GM18511 (cell line): ENCODE measurements around the gene KIRREL3.
A peak's percentile ranks its signal among the peaks of the same experiment; 100 is the strongest.
"Not testable (repeated sequence)": the region's sequence is repeated elsewhere in the genome, so short reads cannot be mapped to it uniquely, and the experiment has no call there.

ENCODE experiments used
- ATAC-seq: cut with Tn5 transposase; IDR thresholded peaks from one replicate; pipeline ENCODE4 v1.9.1; 2021; ENCODE audit warnings: mild to moderate bottlenecking, moderate library complexity; ENCODE audit not compliant: unreplicated experiment

KIRREL3 gene

DNA sequence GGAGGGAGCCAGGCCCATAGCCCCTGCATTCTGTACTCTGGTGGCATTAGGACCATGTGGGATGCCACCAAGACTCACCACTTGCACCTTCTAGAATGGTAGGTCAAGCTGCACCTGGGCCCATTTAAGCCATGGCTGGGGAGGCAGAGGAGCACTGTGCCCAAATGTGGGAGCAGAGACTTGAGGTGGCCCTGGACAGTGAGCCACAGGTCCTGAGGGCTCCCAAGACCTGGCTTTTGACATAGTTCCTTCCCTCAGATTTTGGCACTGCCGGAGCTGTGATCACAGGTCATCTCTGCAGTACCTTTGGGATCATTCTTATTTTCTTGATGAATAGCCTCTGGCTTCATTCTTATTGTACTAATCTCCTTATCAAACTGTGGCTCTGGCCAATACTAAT, 601.8 kb downstream of the KIRREL3 start:
- ATAC-seq: no peak

- ATAC-seq: no peak
Observed at GRCh38 chr11:126398296-126398695, 602.3 kb downstream of the KIRREL3 start.

GRCh38 chr11:126396965-126397364, 603.6 kb downstream of the KIRREL3 start:
- ATAC-seq: no peak

GRCh38 chr11:126396266-126396665, 604.3 kb downstream of the KIRREL3 start:
- ATAC-seq: not testable (repeated sequence)

DNA sequence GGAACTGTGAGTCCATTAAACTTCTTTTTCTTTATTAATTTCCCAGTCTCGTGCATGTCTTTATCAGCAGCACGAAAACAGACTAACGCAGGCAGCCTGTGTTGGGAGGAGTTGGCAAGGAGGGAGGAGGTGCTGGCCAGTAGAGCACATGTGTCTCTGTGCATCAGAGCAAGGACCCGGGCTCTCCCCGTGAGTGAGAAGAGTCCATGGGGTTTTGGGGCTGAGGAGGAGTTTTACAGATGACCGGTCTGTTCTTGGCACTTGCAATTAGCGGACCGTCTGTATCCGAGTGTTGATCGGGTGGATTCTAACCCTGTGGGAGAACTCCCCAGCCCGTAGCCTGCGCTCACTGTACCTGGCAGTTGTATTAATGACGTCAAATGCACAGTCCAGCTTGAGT, 604.8 kb downstream of the KIRREL3 start:
- not testable (repeated sequence) for ATAC-seq

DNA sequence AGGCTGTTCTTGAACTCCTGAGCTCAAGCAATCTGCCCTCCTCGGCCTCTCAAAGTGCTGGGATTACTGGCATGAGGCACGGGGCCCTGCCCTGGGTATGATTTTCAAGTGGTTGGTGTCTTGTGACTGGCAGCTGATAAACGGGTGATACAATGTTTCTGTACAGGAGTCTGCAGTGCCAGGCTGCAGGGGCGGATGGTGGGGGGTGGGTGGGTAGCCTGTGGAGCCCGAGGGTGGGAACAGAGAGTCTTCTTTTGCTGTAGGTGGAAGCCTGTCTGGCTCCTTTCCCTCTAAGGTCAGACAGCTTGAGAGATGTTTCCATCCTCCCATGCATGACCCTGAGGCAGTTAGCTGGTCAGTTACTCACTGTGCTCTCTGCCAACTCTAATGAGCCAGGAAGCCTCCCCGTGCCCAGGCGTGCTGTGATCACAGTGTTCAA, 605.9 kb downstream of the KIRREL3 start:
- ATAC-seq: not testable (repeated sequence)

DNA sequence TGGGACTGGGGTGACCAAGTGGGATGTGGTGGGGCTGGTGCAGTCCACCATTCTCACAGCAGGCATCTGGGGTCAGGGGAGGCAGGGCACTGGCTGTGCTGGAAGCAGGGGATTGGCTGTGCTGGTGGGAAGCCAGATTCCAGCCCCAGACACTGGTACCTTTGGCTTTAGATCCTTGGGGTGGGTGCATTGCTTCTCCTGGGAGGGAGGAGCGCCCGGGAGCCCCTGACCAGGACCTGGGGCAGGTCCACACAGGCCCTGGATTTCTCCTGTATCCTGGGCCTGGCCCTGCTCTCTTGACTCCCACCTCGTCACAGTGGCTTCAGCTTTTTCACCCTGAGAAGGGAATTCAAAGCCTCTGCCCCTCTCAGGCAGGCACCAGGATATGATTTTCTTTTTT, 606.5 kb downstream of the KIRREL3 start:
- ATAC-seq: no peak

DNA sequence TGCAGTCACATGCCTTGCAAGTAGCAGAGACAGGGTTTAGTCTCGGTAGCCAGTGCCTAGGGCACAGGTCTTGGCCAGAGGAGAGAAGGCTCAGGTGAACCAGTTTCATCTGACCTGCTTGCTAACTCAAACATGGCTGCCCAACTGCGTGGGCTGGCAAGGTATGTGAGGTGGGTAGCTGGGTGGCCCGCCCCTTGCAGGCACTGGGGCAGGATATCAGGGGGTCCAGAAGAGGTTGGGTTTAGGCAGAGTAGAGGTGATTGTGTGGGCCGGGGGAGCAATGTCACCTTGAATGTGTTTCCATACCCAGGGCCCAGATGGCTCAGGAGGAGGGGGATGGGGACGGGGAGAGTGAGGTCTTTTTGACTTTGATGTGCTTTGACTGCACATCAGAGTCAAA, 607.4 kb downstream of the KIRREL3 start:
- no peak for ATAC-seq

DNA sequence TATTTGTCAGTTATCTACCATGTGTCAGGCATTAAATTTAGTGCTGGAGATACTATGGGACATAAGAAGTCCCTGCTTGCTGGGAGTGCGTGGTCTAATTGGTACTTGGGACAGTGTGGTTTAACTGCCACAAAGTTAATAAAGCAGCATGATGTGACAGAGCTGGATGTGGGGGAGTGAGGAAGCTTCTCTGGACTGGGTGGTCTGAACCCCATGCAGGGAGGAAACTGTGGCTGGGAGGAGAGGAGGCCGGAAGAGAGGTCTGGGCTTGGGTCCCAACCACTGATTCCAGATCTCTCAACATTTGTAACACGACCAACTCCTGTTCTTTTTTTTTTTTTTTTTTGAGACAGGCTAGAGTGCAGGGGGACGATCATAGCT, 607.9 kb downstream of the KIRREL3 start:
- ATAC-seq: peak; percentile 26

- ATAC-seq: peak; percentile 77
Observed at GRCh38 chr11:126391970-126392632, 608.5 kb downstream of the KIRREL3 start.

GRCh38 chr11:126391286-126391954, 609.1 kb downstream of the KIRREL3 start:
- ATAC-seq: no peak

DNA sequence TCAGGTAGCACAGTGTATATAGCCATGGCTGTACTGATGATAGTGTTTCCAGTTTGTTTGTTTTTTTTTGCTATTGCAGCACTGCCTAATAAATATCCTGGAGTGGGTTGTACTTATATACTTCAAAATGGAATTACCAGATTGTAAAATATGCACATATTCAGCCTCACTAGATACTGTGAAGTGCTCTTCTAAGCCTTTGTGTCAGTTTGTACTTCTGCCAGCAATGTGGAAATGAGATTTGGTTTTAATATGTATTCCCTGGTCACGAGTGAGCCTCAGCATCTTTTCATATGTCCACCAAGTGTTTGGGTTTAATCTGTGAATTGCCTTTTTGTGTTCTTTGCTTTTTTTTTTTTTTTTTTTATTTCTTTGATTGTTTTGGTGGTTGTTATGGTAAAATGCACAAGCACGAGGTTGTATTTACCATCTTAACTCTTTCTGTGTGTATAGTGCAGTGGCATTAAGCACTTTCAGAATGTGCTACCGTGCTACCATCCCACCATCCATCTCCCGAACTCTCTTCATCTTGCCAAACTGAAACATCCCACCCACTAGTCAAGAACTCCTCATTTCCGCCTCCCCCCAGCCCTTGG, 610.2 kb downstream of the KIRREL3 start:
- no peak for ATAC-seq

GRCh38 chr11:126387857-126388256, 612.7 kb downstream of the KIRREL3 start:
- ATAC-seq: no peak

DNA sequence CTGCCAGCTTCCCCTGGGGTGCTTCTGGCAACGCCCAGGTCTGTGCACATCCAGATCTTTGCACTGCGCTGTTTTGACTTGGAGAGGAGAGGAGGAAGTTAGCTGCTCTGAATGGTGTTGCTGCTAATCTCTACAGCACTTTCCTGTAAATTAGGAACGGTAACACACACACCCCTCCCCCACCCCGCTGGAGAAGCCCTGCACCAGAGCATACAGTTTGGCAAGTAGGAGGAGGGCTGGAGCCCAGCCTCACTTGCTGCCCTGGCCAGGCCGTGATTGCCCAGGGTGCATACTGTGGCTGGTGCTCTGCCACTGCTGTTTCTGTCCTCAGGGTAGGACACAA, 613.9 kb downstream of the KIRREL3 start:
- not testable (repeated sequence) for ATAC-seq

GRCh38 chr11:126385991-126386728, 614.4 kb downstream of the KIRREL3 start:
- no peak for ATAC-seq

- ATAC-seq: no peak
Observed at GRCh38 chr11:126384449-126385070, 616.0 kb downstream of the KIRREL3 start.

DNA sequence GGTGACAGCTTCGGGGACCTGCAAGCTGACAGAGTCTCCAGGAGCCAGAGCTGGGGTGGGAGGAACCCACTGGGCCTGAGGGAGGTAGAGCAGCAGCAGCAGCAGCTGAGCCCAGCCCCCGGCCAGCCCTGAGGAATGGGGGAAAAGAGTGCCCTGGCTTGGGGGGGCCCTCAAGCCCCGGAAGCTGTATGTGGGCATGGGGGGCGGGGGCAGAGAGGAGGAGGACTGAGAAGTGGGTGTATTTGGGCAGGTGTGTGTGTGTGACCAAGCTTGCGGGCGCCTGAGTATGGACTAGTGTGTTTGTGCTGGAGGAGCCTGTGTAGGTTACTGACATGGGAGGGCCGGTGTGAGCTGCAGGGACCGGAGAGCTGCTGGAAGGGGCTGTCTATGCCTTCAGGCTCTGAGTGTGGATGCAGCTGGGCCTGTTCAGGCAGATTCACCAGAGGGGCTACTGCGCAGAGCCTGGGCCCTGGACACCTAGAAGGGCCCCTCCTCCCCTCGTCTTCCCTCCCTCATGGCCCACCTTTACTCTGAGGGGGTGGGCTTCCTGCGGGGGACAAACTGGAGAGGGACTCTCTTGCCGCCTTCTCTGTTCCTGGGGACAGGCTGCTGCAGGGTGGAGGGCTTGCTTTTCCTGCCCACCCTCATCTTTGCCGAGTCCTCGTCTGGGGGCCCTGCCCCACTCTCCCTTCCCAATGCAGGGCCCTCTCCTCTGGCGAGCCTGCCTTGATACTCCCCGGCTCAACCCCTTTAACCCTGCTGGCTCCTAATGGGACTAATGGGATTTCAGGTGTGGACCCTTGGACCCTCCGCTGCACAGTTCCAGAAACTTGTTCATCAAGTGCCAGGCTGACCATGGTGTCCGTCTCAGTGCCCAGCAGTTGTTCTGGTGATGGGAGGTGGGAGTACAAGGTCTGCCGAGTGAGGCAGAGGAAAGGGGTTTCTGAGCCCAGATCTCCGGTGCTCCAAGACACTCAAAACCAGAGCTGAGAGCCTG, 616.9 kb downstream of the KIRREL3 start:
- ATAC-seq: no peak

GRCh38 chr11:126382641-126383040, 617.9 kb downstream of the KIRREL3 start:
- not testable (repeated sequence) for ATAC-seq

GRCh38 chr11:126381960-126382359, 618.6 kb downstream of the KIRREL3 start:
- not testable (repeated sequence) for ATAC-seq

DNA sequence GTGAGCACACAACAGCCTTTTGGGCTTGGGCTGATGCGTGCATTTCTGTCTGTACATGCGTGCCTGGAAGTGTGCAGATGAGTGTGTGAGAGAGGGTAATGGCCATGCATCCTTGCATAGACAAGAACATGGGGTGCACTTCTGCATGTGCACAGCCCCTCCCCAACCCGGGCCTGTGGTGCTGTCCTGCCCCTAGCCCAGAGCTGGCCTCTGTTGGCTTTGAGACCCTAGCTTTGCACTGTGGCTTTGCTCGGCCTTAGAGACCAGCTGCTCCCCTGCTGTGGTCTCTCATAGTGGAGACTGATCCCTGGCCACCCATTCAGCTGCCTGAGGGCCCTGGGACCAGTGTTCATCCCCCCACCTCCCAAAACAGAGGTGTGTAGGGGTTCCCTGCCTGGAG, 619.7 kb downstream of the KIRREL3 start:
- ATAC-seq: no peak
